Frontal cortex (tissue), 1 donor: ENCODE measurements around the gene ARMS2. TPM values are rescaled to one million over a fixed set of nuclear protein-coding genes. Genes with fewer than 3 reads are reported as not detected.

ENCODE experiments used
- small RNA-seq: library from RNA; depleted of rRNA; stranded (forward); fragments of <200 nt; gene quantifications from one replicate; pipeline ENCODE3, GENCODE V24; 2014
- total RNA-seq: library from RNA; depleted of rRNA; stranded (reverse); fragments of >200 nt; gene quantifications from one replicate; pipeline ENCODE4 v1.2.3, GENCODE V29; 2014

ARMS2 gene
- total RNA-seq, 1 donor from 2014 or later: not detected

Small RNA genes lying within 50 kb of the gene (small RNA-seq; reads per million reads assigned to genes)
- gene MIR3941: not detected

Other genes starting within 250 kb of the ARMS2 start
- gene BTBD16, start 183.4 kb upstream of the ARMS2 start, total RNA-seq: not detected
- gene PLEKHA1, start 79.9 kb upstream of the ARMS2 start, total RNA-seq: 29.8 TPM
- 41.2 TPM for gene HTRA1, start 6.9 kb downstream of the ARMS2 start, total RNA-seq
- not detected for gene DMBT1, start 106.1 kb downstream of the ARMS2 start, total RNA-seq
- not detected for gene C10orf120, start 245.2 kb downstream of the ARMS2 start, total RNA-seq